Astrocyte of the spinal cord (primary cell): Measurements from ENCODE around the gene TPST1.

Experiments used
- DNase-seq: peaks from one replicate; pipeline ENCODE4 v3.0.0; 2011; ENCODE audit warnings: low read depth, low spot score
- H3K4me3 ChIP-seq: 2 replicates; pipeline ENCODE4 v1.5.1; 2011; ENCODE audit warnings: low read depth, mild to moderate bottlenecking, low read length, moderate library complexity
- in situ Hi-C: cut with HindIII; loops from 2 replicates; pipeline ENCODE4 v1.10.0; 2017; ENCODE audit warnings: low sequenced_read_pairs
- TF ChIP-seq, protein P1 (sequence below): IDR thresholded peaks from 2 replicates; pipeline ENCODE4 v1.5.1; 2012; ENCODE audit warnings: low read depth, mild to moderate bottlenecking, low read length, inconsistent platforms

TPST1 gene

DNA sequence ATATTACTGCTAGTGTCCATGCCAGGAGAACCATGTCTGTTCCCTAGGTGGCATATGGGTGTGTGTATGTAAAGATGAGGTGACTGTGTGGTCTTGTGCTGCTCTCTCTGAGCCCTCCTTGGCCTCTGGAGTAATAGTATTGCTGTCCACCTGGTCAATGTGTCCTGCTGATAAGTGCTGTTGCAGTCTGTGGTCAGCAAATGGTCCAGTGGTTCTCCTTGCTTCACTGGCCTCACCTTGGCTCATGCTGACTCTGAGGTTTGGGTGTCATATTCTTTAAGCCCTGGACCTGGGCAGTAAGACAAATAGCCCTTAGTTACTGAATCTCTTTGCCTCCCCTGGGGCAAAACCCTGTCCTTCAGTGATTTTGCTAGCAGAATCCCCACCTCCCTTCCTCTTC, 56.8 kb downstream of the TPST1 start:
- in situ Hi-C loops = no loop called here

DNA sequence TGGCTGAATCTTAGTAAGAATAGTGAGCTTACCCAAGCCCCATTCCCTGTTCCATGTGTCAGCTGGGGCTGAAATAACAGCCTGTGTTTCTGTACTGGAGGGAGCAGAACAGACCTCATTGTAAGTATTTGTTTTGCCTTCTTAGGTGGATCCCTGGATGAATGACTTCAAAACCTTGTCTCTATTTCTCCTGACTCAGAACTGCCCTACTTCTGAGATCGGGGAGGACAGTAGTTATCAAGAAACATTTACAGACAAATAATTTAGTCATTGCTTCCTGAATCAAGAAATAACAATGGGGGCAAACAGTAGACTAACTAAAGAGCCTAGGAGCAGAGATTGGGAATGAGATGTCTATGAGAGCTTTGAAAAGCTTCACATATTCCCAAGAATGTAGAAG, 58.8 kb downstream of the TPST1 start:
- TF ChIP-seq, protein P1, sequence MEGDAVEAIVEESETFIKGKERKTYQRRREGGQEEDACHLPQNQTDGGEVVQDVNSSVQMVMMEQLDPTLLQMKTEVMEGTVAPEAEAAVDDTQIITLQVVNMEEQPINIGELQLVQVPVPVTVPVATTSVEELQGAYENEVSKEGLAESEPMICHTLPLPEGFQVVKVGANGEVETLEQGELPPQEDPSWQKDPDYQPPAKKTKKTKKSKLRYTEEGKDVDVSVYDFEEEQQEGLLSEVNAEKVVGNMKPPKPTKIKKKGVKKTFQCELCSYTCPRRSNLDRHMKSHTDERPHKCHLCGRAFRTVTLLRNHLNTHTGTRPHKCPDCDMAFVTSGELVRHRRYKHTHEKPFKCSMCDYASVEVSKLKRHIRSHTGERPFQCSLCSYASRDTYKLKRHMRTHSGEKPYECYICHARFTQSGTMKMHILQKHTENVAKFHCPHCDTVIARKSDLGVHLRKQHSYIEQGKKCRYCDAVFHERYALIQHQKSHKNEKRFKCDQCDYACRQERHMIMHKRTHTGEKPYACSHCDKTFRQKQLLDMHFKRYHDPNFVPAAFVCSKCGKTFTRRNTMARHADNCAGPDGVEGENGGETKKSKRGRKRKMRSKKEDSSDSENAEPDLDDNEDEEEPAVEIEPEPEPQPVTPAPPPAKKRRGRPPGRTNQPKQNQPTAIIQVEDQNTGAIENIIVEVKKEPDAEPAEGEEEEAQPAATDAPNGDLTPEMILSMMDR = no peak
- no peak overlapping the region for H3K4me3 ChIP-seq
- in situ Hi-C loops = no loop called here
- no peak for DNase-seq

More for the DNA sequence above, 56.8 kb downstream of the TPST1 start:
- no peak for DNase-seq
- no peak overlapping the region for H3K4me3 ChIP-seq
- TF ChIP-seq, protein P1 = no peak

DNA sequence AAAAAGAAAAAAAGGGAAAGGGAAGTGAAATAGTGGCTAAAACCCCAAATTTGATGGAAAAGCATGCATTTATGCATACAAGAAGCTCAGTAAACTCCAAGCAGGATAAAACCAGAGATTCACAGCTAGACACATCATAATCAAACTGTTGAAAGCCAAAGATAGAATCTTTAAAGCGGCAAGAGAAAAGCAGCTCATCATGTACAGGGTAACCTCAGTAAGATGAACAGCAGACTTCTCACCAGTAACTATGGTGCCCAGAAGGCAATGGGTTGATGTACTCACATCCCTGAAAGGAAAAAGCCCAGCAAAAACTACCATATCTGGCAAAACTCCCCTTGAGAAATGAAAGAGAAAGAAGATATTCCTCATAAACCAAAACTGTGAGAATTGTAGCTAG, 60.4 kb downstream of the TPST1 start:
- TF ChIP-seq, protein P1 = no peak
- H3K4me3 ChIP-seq = no peak overlapping the region
- in situ Hi-C loops = no loop called here
- DNase-seq = peak; percentile 40

DNA sequence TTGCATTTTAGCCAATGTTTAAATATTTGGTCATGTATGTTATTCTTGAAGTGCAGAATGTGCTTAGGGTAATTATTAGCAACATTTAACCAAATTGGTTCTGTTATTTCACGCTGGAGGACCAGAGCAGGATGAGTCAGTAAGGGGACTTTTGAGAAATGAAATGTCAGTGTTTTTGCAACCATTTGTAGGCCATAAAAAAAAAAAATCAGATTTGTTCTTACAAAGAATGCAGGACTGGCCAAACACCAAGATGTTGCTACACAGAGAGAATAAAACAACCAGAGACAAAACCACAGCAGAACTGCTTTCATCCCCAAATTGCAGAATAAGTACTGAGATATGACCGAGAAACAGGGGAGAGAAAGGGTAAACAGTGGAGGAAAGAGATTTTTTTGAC, 62.1 kb downstream of the TPST1 start:
- no peak overlapping the region for H3K4me3 ChIP-seq
- TF ChIP-seq, protein P1 = no peak
- in situ Hi-C loops = no loop called here
- peak; percentile 91 for DNase-seq

DNA sequence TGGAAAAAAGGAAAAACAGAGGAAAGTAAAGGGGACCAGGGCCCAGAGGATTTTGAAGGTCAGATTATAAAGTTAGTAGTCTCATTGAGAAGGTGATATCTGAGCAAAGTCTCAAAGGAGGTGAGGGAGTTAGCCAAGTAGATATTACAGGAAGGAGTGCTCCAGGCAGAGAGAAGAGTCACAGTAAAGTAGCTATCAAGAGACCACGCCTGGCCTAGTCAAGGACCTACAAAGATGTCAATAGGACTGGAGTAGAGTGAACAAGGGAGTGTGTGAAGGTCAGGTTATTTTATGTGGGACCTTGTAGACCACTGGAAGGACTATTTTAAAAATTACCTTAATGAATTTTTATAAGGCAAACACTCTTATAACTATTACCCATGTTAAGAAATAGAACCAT, 64.8 kb downstream of the TPST1 start:
- TF ChIP-seq, protein P1 = no peak
- in situ Hi-C loops = no loop called here
- H3K4me3 ChIP-seq = no peak overlapping the region
- DNase-seq = no peak

DNA sequence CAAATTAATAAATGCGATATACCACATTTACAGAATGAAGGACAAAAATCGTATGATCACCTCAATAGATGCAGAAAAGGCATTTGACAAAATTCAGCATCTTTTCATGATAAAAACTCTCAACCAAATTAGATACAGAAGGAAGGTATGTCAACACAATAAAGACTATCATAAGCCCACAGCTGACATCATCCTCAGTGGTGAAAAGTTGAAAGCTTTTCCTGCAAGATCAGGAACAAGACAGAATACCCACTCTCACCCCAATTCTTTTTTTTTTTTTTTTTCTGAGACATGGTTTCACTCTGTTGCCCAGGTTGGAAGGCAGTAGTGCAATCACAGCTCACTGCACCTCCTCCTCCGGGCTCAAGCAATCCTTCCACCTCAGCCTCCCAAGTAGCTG, 67.2 kb downstream of the TPST1 start:
- in situ Hi-C loops = no loop called here
- no peak overlapping the region for H3K4me3 ChIP-seq
- TF ChIP-seq, protein P1 = no peak
- no peak for DNase-seq

DNA sequence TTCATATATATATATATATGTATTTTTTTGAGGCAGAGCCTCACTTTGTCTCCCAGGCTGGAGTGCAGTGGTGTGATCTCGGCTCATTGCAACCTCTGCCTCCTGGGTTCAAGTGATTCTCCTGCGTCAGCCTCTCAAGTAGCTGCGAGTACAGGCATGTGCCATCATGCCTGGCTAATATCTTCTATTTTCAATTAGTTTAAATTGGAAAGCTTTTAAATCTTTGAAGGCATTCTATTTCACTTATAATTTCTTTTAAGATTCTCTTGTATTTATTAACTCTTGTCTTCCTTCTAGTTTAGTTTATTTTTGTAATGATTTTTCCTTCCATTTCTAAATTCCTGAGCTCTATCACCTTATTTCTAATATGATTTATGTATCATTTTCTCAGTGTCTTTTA, 71.2 kb downstream of the TPST1 start:
- no peak overlapping the region for H3K4me3 ChIP-seq
- in situ Hi-C loops = no loop called here
- DNase-seq = no peak
- TF ChIP-seq, protein P1 = no peak
